Mesothelial cell of epicardium (in vitro differentiated cells): ENCODE data around the gene HYOU1. TPM values are rescaled to one million over a fixed set of nuclear protein-coding genes. Genes with fewer than 3 reads are reported as not detected.

ENCODE experiments used
- DNase-seq, 2 experiments: peaks; one replicate each; pipeline ENCODE4 v3.0.0; 2021; ENCODE audit warnings: low spot score in 2 of 2; ENCODE audit not compliant: unreplicated experiment in 2 of 2
- H3K27ac Mint-ChIP-seq: 2 replicates; pipeline ENCODE4 v1.8.0; 2021; ENCODE audit warnings: mixed read lengths
- H3K27me3 Mint-ChIP-seq: 2 replicates; pipeline ENCODE4 v1.8.0; 2021; ENCODE audit warnings: low read depth, mixed read lengths
- H3K36me3 Mint-ChIP-seq: 2 replicates; pipeline ENCODE4 v1.8.0; 2021; ENCODE audit warnings: mixed read lengths
- H3K4me1 Mint-ChIP-seq: 2 replicates; pipeline ENCODE4 v1.8.0; 2021; ENCODE audit warnings: mixed read lengths
- H3K4me3 Mint-ChIP-seq: 2 replicates; pipeline ENCODE4 v1.8.0; 2021; ENCODE audit warnings: mild to moderate bottlenecking, moderate library complexity, mixed read lengths
- H3K9me3 Mint-ChIP-seq: 2 replicates; pipeline ENCODE4 v1.8.0; 2021; ENCODE audit warnings: mixed read lengths
- total RNA-seq: library from RNA; stranded (reverse); gene quantifications from 3 replicates; pipeline ENCODE4 v1.2.1, GENCODE V29; 2021
- TF ChIP-seq, protein P1 (sequence below): fragments of 200-600 bp; sonication (generic); IDR thresholded peaks from one replicate; pipeline ENCODE4 v1.5.0; 2021; ENCODE audit warnings: antibody characterized with exemption; ENCODE audit not compliant: unreplicated experiment

HYOU1 gene
- total RNA-seq, 1 donor from 2014 or later, result 133 TPM

DNA sequence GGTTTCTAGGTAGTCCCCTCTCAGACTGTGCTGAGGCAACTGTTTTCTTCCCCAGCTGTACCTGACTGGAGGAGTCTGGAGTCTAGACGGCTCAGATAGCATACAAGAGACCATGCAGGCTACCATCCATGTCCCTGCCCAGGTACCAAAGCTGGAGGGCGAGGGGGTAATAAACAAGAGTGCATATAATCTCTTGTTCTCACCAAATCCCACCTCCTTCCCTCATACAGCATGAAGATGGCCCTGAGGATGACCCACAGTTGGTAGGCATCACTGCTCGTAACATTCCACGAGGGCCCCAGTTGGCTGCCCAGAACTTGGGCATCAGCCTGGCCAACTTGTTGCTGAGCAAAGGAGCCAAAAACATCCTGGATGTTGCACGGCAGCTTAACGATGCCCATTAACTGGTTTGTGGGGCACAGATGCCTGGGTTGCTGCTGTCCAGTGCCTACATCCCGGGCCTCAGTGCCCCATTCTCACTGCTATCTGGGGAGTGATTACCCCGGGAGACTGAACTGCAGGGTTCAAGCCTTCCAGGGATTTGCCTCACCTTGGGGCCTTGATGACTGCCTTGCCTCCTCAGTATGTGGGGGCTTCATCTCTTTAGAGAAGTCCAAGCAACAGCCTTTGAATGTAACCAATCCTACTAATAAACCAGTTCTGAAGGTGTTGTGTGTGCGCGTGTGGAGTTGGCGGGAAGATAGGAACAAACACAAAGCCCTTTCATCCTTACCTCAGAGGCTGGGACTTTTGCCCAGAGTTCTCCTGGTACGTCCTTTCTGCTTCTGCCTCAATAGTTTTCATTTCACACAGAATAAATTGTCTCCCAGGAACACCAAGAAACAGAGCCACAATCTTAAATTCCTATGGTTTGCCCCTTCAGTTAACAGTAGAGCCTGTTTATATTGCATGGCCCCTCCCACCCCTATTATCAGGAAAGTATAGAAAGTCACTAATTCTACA is 36.2 kb upstream of the HYOU1 start:
- H3K9me3 Mint-ChIP-seq, result no peaks in the 10 kb centered on the region
- peaks cover 11% of the 10 kb centered on the region for H3K36me3 Mint-ChIP-seq
- peaks cover 30% of the 10 kb centered on the region for H3K4me1 Mint-ChIP-seq
- DNase-seq, result no peak
- H3K27ac Mint-ChIP-seq, result peak overlapping the region; percentile 92
- no peaks in the 10 kb centered on the region for H3K27me3 Mint-ChIP-seq
- peak overlapping the region; percentile 89 for H3K4me3 Mint-ChIP-seq
- TF ChIP-seq, protein P1, sequence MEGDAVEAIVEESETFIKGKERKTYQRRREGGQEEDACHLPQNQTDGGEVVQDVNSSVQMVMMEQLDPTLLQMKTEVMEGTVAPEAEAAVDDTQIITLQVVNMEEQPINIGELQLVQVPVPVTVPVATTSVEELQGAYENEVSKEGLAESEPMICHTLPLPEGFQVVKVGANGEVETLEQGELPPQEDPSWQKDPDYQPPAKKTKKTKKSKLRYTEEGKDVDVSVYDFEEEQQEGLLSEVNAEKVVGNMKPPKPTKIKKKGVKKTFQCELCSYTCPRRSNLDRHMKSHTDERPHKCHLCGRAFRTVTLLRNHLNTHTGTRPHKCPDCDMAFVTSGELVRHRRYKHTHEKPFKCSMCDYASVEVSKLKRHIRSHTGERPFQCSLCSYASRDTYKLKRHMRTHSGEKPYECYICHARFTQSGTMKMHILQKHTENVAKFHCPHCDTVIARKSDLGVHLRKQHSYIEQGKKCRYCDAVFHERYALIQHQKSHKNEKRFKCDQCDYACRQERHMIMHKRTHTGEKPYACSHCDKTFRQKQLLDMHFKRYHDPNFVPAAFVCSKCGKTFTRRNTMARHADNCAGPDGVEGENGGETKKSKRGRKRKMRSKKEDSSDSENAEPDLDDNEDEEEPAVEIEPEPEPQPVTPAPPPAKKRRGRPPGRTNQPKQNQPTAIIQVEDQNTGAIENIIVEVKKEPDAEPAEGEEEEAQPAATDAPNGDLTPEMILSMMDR, result no peak

DNA sequence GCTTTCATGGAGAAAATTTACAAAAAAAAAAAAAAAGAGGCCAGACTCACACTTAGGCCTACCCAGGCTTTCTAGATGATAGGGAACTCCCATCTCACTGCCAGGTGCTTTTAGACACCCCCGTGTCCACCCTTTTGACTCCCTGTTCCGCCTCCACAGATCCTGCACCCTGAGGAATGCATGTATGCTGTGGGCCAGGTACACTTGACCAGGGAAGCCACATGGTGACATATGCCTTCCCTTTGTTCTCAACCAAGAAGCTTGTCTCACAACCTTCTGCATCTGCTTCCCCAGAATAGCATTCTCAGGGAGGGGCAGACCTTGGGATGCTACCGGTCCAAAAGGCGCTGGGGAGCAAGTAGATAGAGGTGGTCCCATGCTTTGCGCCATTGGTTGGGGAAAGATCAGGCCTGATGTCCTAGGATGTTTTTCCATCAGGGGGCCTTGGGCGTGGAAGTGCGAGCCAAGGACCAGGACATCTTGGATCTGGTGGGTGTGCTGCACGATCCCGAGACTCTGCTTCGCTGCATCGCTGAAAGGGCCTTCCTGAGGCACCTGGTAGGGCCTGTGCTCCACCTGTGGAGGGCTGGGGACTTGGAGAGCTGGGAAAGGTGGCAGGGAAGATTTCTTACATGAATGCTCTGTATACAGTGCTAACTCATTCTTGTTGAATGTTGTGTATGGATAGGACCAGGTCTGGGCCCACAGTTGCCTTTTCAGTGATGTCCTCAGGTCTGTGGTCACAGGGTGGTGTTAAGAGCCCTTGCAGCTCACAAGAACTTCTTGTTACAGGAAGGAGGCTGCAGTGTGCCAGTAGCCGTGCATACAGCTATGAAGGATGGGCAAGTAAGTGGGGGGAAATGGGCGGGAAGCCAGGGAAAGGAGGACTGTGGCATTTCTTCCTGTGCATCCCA is 35.2 kb upstream of the HYOU1 start:
- Mint-ChIP-seq H3K27ac (peak overlapping the region; percentile 53), H3K4me3 (peak overlapping the region; percentile 89), H3K27me3 (no peaks in the 10 kb centered on the region), H3K9me3 (no peaks in the 10 kb centered on the region), H3K36me3 (peaks cover 6% of the 10 kb centered on the region), H3K4me1 (peaks cover 32% of the 10 kb centered on the region)
- DNase-seq, result no peak
- TF ChIP-seq, protein P1, result no peak

DNA sequence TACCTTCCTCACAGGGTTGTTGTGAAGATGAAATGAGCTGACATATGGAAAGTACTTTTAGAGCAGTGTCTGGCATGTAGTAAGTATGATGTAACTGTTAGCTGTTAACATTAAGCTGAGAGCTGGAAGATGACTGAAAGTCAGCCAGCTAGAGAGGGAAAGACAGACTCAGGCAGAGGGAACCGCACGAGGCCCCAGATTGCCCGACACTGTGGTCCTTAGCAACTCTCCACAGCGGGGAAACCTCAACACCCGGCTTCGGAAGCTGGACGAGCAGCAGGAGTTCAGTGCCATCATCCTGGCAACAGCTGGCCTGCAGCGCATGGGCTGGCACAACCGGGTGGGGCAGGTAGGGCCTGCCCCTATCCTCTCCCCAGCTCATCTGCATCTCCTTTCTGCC is 34.2 kb upstream of the HYOU1 start:
- TF ChIP-seq, protein P1, result no peak
- Mint-ChIP-seq H3K27me3 (no peaks in the 10 kb centered on the region), H3K9me3 (no peaks in the 10 kb centered on the region), H3K4me3 (no peak overlapping the region), H3K36me3 (no peaks in the 10 kb centered on the region), H3K27ac (peak overlapping the region; percentile 18), H3K4me1 (peaks cover 33% of the 10 kb centered on the region)
- DNase-seq, result no peak

DNA sequence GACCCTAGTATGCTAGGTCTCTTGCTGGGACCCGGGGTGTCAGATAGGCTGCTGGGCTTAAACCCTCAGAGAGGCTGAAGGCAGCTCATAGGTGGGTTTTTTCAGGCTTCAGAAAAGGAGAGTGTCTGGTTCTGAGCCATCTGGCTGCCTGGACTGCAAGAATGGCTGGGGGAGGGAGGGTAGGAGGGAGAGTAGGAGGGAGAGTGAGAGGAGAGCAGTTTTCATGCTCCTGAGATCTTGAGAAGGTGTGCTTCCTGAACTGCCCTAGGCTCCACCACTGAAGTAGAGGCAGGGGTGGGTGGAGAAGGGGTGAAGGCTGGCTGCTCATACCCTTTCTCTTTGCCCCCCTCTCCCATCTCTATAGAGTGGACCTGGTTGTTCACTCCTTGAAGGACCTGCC is 32.3 kb upstream of the HYOU1 start:
- Mint-ChIP-seq H3K9me3 (no peaks in the 10 kb centered on the region), H3K36me3 (no peaks in the 10 kb centered on the region), H3K4me1 (peaks cover 38% of the 10 kb centered on the region), H3K27me3 (no peaks in the 10 kb centered on the region), H3K4me3 (no peak overlapping the region), H3K27ac (no peak overlapping the region)
- TF ChIP-seq, protein P1, result no peak
- no peak for DNase-seq

DNA sequence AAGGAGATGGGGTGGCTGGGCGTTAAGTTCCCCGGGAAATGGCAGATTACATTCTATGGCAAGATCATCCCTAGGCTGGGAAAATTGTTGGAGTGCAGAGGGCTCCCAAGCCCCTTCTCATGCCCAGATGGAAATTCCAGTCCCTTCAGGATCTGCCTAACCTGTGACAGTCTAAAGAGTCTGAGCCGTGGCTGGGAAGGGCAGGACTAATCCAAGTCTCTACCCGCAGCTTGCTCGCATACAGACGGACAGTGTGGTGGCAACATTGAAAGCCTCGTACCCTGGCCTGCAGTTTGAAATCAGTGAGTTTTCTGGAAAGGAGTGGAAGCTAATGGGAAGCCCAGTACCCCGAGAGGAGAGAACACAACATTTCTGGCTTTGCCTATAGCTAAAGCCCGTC is 31.4 kb upstream of the HYOU1 start:
- Mint-ChIP-seq H3K27ac (no peak overlapping the region), H3K4me1 (peaks cover 31% of the 10 kb centered on the region), H3K4me3 (no peak overlapping the region), H3K9me3 (no peaks in the 10 kb centered on the region), H3K27me3 (no peaks in the 10 kb centered on the region), H3K36me3 (no peaks in the 10 kb centered on the region)
- DNase-seq, result no peak
- TF ChIP-seq, protein P1, result no peak
